Hepatic stellate cell (primary cell): Measurements from ENCODE around the gene ZNF837.
"Not testable (repeated sequence)": the region's sequence is repeated elsewhere in the genome, so short reads cannot be mapped to it uniquely, and the experiment has no call there.

Source experiments
- DNase-seq: peaks from one replicate; pipeline ENCODE4 v3.0.0; 2011; ENCODE audit warnings: low spot score

The ZNF837 gene

DNA sequence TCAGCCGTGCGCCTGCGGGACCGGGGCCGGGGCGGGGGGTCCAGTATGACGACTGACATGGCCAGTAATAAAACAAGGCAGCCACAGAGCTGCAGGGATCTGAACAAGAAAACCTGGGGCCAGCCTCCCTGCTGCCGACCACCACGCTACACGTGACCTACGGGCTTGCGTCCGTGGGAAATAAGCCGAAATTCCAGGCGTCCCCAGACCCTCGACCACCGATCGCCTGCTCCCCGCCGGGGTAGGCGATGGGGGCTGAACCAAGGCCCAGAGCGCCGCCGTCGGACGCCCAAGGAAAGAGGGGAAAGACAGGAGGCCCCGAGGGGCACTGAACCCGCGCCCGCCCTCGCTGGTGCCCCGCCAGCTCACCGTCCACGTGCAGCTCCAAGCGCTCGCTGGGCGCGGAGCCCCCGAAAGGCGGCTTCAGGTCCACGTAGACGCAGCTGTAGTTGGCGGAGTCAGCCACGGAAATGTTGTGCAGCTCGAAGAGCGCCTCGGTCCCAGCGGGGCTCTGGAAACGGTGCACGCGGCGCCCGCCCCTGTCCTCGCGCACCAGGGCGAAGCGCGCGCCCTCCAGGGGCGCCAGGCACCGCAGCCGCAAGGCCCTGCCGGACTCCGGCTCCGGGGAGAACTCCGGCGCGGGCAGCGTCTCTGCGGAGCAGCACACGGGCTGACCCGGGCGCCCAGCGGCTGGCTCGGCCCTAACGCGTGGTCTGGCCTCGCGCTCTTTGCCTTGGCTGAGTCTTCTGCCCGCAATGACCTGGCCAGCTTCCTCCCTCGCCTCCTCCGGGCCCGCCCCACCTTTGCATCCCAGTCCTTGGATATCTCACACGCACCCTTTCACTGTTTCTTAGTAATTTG lies 30.6 kb downstream of the ZNF837 start:
- no peak for DNase-seq

DNA sequence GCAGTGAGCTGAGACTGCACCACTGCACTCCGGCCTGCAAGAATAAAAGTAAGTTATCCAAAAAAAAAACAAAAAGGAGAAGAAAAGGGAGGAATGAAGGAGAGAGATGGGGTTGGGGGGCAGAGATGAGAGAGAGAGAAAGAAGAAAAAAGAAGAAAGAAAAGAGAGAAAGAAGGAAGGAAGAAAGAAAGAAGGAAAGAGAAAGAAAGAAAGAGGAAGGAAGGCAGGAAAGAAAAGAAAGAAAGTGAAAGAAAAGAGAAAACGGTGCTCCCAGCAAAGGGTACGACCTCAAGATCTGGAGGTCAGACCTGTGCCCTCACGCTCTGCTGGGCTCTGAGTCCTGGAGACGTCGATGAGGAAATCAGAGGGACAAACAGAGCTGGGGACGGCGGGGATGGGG lies 31.2 kb downstream of the ZNF837 start:
- DNase-seq, result no peak

DNA sequence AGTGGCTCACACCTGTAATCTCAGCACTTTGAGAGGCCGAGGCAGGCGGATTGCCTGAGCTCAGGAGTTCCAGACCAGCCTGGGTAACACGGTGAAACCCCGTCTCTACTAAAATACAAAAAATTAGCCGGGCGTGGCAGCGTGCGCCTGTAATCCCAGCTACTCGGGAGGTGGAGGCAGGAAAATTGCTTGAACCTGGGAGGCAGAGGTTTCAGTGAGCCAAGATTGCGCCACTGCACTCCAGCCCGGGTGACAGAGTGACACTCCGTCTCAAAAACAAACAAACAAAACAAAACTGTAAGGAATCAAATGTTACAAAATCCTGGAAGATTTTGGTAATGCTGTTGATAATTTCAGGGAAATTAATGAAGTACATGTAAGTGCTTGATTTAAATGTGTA lies 32.8 kb downstream of the ZNF837 start:
- DNase-seq, result not testable (repeated sequence)

DNA sequence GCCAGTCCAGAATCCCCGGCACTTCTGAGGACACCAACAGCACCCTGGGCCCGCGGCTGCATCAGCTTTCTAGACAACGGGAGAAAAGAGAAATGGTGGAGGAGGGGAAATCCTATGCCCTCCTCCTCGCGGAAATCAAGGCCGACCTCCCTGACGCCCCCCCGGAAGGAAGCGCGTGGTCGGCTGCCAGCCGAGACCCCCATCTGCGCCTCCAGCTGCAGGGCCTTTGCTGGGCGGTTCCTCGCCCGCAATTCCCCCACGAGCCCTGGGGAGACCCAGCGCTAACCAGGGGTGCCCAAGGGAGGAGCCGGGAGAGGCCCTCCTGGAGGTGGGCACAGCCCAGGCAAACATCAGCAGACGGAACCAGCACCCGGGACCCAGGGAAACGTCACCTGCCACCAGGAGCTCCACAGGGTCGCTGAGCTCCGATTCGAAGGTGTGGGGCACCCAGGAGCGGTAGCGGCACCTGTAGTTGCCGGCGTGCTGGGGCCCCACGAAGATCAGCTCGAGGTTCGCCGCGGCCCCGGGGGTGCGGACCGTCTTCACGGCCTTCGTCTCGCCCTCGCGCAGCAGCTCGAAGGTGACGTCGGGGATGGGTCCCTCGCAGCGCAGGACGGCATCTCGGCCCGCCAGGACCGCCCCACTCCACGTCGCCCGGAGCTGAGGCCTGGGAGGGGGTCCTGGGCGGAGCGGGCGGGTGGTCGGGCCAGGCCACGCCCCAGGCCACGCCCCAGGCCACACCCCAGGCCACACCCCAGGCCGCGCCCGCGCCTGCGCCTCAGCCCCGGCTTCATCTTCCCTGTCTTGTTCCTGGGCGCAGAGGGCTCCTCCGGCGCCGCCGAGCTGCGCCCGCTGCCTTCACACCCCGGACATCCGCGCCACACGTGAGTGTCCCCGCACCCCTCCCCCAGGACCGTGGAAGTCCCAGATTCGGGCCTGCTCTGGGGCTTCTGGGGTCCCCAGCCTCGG lies 33.6 kb downstream of the ZNF837 start:
- DNase-seq, result peak; percentile 94

DNA sequence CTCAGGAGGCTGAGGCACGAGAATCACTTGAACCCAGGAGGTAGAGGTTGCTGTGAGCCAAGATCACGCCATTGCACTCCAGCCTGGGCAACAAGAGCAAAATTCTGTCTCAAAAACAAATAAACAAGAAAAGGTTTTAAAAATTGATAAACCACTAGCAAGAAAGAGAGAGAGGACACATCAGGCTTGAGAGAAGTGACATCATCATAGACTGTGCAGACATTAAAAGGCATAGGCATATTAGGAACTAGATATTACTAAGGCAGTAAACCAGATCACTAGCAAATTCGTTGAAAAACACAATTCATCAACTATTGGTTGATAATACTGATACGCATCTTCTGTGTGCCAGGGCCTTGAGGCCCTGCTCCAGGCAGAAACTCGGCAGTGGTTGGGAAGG lies 35.3 kb downstream of the ZNF837 start:
- DNase-seq, result no peak

DNA sequence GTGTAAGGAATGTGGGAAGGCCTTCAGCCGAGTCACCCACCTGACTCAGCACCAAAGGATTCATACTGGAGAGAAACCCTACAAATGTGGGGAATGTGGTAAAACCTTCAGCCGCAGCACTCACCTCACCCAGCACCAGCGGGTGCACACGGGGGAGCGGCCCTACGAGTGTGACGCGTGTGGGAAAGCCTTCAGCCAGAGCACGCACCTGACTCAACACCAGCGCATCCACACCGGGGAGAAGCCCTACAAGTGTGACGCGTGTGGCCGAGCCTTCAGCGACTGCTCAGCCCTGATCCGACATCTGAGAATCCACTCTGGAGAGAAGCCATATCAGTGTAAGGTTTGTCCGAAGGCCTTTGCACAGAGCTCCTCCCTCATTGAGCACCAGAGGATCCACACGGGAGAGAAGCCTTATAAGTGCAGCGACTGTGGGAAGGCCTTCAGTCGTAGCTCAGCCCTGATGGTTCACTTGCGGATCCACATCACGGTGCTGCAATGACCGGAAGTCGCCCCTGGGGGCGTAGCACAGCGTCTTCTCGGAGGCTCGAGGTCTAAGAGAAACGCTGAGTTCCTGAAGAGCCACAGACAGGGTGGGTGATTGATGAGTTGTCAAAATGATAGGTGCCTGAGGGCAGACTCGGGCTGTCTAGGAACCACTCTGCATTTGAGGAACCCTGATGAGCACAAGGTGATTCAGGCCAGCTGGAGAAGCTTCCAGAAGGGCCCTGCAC lies 41.8 kb downstream of the ZNF837 start:
- no peak for DNase-seq

DNA sequence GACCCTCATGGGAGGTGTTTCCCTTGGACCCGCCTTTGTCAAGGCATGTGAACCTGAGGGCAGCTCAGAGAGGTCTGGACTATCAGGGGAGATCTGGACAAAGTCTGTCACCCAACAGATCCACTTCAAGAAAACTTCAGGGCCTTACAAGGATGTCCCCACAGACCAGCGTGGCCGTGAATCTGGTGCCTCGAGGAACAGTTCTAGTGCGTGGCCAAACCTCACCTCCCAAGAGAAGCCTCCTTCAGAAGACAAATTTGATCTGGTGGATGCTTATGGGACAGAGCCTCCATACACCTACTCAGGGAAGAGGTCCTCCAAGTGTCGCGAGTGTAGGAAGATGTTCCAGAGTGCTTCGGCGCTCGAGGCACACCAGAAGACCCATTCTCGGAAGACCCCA lies 42.5 kb downstream of the ZNF837 start:
- DNase-seq, result no peak

DNA sequence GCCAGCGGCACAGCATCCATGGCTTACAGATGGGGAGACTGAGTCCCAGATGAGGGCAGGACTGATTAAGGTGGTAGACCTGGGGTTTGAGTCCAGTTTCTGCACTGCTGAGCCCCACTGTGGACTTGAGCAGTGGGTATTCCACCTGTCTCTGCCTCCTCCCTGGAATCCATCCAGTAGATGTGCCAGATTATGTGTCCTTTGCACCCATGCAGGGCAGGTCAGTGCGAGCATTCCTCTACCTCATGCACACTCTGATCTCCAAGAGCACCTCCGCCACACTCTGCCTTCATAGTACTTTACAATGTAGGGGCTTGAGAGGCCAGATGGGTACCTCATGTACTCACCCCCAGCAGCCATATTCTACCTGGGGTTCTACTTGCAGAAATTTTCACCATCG lies 44.0 kb downstream of the ZNF837 start:
- no peak for DNase-seq

DNA sequence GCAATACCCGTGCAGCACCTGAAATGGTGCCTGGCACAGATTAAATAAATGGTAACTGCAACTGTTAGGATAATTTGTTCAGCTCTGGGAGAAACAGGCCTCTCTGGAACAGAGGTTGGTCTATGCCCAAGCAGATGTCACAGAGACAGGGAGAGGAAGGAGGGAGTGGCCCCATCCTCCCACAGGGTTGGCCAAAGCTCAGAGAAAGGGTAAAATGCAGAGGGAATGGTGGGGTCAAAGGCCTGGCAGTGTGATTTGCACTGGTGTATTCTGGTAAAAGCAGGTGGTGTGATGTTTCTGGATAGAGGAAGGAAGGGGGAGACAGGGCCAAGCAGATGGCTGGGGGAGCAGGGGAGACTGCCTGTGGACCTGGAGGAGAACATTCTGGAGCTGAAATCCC lies 44.6 kb downstream of the ZNF837 start:
- DNase-seq, result no peak

DNA sequence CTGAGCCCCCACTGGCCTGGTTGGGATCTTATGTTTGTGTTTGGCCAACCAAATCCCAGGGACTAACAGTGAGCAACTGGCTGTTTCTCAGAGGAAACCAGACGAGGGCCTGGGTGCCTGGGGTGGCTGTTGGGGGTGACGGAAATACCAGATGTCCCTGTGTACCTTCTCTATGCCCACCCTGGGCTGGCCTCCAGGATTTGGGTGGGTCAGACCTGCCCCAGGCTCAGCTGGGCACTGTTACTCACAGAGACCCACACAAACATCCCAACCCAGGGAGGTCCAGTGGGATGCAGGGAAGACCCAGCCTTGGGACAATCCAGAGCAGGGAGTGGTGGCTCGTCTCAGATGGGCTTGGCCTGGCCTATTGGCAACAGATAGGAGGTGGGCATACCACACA lies 45.2 kb downstream of the ZNF837 start:
- no peak for DNase-seq

DNA sequence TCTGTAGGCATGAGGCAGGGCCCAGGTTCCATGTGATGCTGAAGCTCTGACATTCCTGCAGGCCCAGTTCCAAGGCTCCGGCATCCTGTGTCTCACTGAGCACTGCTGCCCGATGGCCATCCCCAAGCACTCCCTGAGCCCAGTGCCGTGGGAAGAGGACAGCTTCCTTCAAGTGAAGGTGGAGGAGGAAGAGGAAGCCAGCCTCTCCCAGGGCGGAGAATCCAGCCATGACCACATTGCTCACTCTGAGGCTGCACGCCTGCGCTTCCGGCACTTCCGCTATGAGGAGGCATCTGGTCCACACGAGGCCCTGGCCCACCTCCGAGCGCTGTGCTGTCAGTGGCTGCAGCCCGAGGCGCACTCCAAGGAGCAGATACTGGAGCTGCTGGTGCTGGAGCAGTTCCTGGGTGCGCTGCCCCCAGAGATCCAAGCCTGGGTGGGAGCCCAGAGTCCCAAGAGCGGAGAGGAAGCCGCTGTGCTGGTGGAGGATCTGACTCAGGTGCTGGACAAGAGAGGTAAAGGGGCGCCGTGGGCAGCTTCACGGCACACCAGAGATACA lies 46.1 kb downstream of the ZNF837 start:
- no peak for DNase-seq

DNA sequence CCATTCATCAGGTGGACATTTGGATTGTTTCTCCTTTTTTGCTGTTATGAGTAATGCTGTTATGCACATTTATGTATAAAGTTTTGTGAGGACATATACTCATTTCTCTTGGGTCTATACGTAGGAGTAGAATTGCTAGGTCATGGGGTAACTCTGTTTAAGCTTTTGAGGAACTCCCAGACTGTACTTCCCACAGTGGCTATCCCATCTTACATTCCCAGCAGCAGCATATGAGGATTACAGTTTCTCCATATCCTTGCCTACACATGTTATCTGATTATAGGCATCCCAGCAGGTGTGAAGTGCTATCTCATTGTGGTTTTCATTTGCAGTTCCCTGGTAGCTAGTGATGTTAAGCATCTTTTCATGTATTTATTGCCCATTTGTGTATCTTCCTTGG lies 48.1 kb downstream of the ZNF837 start:
- no peak for DNase-seq

DNA sequence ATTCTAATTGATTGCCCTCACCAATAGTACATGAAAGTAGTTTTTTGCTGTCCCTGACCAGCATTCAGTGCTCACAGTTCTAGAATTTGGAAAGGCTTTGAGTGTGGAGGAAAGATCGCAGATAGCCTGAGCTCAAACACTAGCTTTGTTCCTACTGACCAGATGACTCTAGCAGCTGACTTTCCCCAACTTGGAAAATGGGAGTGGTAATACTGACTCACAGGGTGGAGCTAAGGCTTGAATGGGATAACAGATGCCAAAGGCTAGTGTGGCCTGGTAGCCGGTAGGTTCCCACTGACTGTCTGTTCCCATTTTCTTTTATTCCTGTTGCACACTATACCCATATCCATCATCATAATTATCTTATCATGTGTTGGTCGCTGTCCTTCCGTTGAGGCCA lies 50.4 kb downstream of the ZNF837 start:
- peak; percentile 81 for DNase-seq

DNA sequence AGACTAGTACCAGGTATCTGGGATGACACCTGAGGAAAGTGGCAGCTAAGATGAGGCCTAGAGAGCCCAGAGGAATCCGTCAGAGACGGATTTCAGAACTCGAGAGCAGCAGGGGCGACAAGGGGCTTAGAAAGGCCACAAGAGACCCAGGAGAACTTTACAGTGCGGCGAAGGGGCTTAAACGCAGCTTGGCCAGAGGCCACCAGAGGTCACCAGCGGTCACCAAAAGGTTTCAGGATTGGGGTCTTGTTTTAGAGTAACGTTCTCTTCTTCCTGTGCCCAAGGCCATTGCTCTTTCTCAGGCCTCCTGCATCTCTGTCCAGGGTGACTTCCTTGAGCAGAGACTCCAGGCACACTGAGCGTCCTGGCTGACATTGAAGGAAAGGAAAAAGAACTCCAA lies 51.8 kb downstream of the ZNF837 start:
- no peak for DNase-seq

DNA sequence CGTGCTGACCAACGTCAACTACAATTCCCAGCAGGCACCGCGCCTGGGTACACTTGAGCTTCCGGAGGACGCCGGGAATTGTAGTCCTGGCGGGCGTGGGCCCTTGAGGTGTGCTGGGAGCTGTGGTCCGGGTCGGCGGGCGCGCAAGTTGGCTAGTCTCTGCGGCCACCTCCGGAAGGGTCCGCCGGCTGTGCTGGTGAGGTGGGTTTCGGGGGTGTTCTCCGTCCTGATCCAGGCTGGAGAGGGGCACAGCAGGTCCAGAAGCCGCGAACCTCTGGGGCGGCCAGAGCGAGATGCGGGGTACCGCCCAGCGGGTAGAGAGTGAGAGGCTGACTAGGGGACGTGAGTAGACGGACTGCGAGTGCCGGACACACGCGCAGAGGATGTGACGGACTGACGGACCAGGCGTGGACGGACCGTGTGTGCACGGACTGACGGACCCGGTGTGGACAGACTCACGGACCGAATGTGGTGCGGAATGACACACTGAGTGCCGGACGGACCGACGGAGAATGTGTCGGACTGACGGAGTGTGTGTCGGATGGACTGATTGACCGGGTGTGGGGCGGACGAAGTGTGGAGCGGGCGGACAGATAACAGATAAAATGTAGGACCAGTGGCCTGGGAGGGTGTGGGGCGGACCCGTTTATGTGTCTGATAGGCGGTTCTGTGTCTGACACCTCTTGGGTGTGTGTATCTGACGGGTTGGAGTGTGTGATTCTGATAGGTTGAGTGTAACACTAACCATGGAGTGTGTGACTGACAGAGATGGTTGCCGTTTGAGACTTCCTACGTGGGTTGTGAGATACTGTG lies 53.7 kb downstream of the ZNF837 start, which contains the start of gene ZSCAN22:
Gene ZSCAN22 (plus strand): TSS at position 81 of the 813 bp plus-strand sequence. CDS start 7,809 bp downstream, outside the sequence.
- DNase-seq, result peak; percentile 98

DNA sequence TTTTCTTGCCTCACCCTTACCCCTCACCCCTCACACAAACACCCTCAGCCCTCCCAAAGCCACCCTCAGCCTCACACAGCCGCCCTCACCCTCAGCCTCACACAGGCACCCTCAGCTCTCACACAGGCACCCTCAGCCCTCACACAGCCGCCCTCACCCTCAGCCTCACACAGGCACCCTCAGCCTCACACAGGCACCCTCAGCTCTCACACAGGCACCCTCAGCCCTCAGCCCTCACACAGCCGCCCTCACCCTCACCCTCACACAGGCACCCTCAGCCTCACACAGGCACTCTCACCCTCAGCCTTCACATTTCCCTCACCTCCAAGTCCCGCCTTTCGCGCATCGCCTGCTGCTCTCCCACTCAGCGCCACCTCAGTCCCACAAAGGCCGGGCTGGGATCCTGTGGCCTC lies 54.3 kb downstream of the ZNF837 start:
- no peak for DNase-seq

DNA sequence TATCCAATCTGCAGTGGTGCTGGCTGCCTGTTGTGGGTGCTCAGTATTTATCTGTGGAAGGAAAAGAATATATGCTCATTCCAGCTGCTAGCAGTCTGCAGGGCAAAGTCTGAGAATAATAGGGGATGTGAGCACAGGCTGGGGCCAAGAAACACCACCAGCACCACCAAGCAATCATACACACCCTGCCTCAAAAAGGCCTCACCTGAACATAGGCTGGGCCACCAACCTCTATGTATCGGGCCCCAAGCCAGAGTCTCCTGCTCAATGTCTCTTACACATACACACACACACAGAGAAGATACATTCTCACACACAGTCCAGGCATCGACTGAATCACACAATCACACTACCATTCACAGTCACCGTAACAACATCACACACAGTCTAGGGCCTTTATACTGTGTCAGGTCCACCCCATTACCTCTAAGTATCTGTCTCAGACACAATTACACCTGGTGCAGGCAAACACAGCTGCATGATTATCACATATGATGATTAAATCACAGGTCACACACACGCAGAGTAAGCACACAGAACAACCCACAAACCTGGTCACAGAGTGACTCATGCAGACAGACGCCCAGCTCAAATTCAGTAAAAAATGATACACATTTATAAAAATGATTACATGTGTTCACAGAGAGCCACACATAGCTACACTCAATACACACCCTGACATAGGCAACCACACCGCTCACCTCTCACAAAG lies 55.4 kb downstream of the ZNF837 start:
- no peak for DNase-seq

DNA sequence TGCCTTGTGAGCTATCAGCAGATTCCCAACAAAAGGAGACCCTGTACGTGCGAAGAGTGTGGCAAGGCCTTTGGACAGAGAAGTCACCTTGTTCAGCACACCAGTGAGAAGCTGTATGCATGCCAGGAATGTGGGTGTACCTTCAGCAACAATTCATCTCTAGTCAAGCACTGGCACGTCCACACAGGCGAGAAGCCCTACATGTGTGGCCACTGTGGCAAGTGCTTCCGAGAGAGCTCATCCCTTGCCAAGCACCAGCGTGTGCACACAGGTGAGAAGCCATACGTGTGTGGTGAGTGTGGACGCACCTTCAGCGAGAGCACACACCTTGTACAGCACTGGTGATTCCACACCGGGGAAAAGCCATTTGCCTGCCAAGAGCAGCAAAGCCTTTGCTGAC lies 61.6 kb downstream of the ZNF837 start:
- no peak for DNase-seq

DNA sequence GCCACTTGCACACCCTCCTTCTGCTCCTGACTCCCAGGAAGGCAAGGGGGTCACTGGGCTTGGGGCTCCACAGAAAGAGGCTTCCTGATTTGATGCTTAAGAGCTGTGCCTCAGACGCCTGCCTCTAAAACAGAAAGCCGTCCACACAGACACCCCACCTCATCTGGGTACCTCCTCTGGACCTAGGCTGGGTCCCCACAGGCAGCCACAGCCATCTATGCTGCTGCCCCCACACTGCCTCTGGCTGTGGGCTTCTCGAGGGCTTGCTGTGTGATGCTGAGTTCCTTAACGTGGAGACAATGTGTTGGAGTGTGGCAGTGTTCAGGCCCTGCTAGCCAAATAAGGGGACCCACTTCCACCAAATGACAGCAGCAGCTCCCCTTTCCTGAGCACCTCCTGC lies 62.5 kb downstream of the ZNF837 start:
- no peak for DNase-seq
